ENCODE measurements around the gene HACE1.
"Not testable (repeated sequence)": the region's sequence is repeated elsewhere in the genome, so short reads cannot be mapped to it uniquely, and the experiment has no call there.

HACE1 gene

GRCh38 chr6:104859225-104860146 lies at the start of gene HACE1:
TSS of gene HACE1 (minus strand) at chr6:104859919. CDS start at chr6:104859642, 277 bp downstream.
- peak; percentile 91 for DNase-seq (ENCODE audit: low spot score)

GRCh38 chr6:104908888-104909525 lies 49.3 kb upstream of the HACE1 start:
- no peak for DNase-seq (ENCODE audit: low spot score)

GRCh38 chr6:104908031-104908887 lies 48.5 kb upstream of the HACE1 start:
- no peak for DNase-seq (ENCODE audit: low spot score)

DNA sequence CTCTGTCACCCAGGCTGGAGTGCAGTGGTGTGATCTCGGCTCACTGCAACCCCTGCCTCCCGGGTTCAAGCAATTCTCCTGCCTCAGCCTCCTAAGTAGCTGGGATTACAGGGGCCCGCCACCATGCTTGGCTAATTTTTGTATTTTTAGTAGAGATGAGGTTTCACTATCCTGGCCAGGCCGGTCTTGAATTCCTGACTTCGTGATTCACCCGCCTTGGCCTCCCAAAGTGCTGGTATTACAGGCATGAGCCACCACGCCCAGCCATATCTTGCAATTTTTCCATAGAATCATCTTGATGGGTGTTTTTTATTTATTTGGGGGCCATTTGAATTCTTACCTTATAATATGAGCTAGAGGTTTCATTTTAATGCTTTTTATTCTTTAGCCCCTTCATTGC lies 39.2 kb upstream of the HACE1 start:
- DNase-seq (ENCODE audit: low spot score) = not testable (repeated sequence)

DNA sequence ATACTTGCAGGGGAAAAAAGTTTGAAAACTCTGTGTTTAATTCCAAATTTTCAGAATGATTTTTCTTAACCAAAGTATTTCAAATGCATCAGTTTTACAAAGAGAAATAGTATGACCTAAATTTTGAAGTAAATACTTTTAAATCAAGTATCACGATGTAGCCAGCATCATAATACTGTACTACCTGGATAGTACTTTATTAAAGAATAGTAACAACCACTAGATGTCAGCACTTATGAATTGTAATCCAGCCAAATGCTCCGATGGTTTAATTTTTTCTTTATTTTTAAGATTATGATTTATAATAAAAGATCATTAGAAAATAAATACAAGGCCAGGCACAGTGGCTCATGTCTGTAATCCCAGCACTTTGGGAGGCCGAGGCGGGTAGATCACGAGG lies 37.2 kb upstream of the HACE1 start:
- DNase-seq (ENCODE audit: low spot score) = no peak

DNA sequence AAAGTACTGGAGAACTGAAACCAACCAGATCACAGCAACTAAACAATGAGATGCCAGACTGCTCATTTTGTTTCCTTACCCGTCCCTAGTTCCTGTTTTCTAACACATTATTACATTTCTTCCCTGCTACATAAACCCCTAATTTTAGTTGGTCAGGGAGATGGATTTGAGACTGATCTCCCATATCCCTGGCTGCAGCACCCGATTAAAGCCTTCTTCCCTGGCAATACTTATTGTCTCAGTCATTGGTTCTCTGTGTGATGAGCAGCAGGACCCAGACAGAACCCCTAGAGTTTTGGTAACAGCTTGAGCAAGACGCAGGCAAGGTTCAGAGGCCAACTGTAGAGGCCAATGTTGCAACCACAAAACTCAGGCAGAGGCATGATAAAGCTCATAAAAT lies 28.3 kb upstream of the HACE1 start:
- no peak for DNase-seq (ENCODE audit: low spot score)

- DNase-seq (ENCODE audit: low spot score) = peak; percentile 2
Observed at GRCh38 chr6:104887350-104887749, 27.6 kb upstream of the HACE1 start.

DNA sequence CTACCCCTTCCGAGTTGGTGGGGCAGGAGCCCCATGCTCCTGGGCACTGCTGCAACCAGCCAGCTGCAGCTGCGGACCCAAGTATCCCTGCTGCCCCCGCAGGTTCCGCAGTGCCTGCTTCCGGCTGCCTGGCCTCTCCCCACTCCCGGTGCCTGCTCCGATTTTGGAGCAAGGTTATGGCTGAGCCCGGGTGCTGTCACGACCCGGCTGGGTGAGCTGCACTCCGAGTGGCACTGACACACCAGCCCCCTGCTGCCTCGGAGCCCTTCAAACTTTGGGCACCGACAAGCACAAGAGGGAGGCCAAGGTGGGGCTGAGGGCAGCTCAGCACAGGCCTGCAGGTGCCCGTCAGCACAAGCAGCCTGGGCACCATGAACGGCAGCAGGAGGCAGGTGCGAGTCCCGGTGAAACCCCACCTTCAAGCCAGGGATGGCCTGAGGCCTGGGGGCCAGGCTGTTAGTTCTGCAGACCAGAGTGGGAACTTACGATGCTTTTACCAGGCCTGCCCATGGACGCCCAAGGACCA lies 25.9 kb upstream of the HACE1 start:
- no peak for DNase-seq (ENCODE audit: low spot score)

DNA sequence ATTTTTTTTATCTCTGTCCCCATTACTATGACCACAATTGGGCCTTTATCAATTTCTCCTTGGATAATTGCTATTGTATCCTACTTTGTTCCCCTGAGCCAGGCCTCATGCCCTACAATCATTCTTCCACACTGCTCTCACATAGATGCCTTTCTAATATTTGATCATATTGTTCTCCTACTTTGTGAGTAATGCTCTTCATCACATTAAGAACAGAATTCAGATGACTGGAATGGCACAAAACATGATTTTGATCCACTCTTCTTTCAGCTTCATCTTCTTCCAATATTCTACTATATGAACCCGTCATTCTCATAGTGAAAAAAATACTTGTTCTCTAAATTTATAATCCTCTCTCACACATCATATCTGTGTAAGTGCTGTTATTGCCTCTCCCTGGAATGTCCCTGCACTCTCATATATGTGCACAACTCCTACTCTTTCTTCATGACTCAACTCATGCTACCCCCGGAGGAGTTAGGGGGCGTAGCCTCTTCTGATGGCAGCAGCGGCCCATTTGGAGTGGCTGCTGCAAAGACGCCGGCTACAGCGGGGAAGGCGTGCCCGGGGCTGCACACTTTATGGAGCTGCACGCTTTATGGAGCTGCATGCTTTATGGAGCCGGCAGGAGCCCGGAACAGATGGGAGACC lies 25.3 kb upstream of the HACE1 start:
- DNase-seq (ENCODE audit: low spot score) = no peak

DNA sequence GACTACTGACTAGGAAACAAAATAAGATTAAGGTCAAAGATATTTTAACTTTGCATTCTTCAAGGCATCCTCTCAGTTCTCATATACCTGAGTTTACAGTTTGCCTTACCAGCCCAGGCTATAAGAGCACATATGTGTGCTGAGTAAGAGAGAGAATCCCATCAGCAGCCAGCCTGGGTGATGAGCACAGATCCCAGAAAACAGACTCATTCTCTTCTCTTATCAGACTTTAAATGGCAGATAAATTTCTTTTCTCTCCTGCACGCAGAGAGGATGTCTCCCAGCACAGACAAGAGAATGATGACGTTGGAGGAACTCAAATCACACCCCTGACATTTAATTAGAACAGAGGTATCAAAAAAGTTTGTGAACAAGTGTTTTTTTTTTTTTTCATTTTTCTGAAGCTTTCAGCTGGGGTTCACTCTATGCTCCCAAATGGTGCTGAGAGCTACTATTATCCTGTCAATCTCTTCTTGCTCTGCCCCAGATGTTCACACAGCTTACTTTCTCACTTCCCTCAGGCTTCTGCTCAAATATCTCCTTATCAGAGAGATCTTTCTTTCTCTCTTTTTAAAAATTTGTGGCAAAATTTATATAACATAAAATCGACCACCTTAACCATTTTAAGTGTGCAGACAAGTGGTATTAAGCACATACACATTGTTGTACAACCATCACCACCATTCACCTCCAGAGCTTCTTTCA lies 22.4 kb upstream of the HACE1 start:
- no peak for DNase-seq (ENCODE audit: low spot score)

DNA sequence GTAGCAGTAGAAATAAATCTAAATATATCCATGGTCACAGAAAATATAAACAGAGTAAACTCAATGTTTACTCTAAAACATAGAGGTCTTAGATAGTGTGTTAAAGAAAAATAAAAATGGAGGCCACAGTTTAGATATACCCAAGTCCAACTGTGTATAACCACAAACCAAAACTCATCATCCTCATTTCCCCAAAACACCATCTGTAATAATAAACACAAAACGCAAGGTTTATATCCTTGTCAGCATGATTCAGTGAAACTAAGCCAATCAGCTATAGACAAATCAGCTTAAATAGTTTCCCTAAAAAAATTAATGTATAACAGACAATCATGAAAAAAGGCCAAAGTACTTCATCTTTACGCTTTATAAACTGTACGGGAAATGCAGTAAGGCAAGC lies 2.7 kb upstream of the HACE1 start:
- no peak for DNase-seq (ENCODE audit: low spot score)

GRCh38 chr6:104860221-104860620 lies 502 bp upstream of the HACE1 start:
- no peak for DNase-seq (ENCODE audit: low spot score)

DNA sequence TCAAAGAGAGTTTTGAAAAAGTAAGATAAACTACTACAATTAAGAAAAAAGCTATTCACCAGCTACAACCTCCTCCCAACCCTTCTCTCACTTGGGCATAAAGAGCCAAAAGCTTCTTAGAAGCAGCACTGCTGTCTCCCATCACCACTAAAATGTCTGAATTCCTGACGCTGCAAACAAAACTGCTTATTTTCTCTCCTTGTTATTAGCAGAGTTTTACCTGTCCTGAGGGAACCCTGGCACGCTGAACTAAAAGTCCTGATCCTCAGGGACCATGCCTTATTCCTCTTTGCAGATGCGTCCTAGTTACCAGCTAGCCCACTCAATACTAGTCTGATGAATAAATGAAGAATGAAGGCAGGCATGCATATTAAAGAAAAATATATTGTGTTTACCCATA lies 1.1 kb downstream of the HACE1 start:
- DNase-seq (ENCODE audit: low spot score) = no peak

DNA sequence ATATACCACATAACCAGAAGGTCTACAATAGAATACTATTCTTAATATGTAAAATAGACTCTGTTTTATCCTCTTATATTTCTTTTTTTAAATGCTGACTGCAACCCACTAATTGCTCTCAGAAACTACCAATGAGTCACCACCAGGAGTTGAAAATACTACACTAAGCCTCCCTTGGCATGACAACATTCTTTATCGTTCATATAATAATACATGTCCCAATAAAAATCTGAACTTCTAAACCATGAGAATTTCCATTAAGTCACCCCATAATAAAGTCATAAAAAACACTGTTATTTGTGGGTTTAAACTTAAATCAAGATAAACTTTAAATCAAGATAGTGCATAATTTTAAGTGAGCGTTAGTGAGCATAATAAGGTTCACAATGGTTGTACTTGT lies 4.2 kb downstream of the HACE1 start:
- no peak for DNase-seq (ENCODE audit: low spot score)

DNA sequence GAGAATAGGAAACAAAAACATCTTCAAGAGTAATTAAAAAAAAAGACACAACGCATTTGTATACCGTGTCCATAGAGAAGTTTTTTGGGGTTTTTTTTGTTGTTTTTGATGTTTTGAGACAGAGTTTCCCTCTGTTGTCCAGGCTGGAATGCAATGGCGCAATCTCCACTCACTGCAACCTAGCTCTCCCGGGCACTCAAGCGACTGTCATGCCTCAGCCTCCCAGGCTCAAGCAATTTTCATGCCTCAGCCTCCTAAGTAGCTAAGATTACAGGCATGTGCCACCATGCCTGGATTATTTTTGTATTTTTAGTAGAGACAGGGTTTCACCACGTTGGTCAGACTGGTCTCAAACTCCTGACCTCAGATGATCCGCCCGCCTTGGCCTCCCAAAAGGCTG lies 12.0 kb downstream of the HACE1 start:
- DNase-seq (ENCODE audit: low spot score) = not testable (repeated sequence)

DNA sequence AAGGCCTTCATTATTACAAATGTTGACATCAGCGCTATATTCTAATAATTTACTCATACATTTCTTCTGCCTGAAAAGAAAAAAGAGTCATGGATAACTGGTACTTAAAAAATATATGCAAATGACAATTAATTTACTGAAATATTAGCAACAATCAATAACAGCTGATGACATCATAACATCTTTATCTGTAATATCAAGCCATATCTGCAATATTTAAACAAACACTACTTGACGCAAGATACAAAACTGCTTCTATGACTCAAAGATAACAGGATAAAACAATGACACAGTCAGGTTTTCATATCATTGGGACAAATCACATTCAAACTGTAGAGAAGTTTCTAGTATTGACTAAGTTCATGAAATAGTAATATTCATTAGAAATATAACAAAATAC lies 16.5 kb downstream of the HACE1 start:
- no peak for DNase-seq (ENCODE audit: low spot score)

DNA sequence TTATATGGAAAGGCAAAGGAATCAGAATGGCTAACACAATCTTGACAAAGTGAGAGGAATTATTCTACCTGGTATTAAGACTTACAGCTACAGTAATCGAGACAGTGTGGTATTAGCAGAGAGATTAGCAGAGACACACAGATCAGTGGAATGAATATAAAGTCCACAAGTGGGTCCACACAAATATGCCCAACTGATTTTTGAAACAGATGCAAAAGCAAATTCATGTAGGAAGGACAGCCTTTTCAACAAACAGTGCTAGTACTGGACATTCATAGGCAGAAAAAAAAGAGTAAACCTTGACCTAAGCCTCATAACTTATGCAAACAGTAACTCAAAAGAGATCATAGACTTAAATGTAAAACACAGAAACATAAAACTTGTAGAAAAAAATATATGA lies 22.6 kb downstream of the HACE1 start:
- DNase-seq (ENCODE audit: low spot score) = no peak

- not testable (repeated sequence) for DNase-seq (ENCODE audit: low spot score)
Observed at GRCh38 chr6:104836479-104837020, 23.2 kb downstream of the HACE1 start.

GRCh38 chr6:104835782-104836181 lies 23.9 kb downstream of the HACE1 start:
- no peak for DNase-seq (ENCODE audit: low spot score)

GRCh38 chr6:104829183-104829958 lies 30.3 kb downstream of the HACE1 start:
- DNase-seq (ENCODE audit: low spot score) = peak; percentile 2
